ENCODE results near the gene NUP214.

NUP214 gene

GRCh38 chr9:131214876-131215275 is 89.5 kb downstream of the NUP214 start:
- TF ChIP-seq CTCF (IDR thresholded peaks at IDR 0.05; ENCODE audit: extremely low read depth, missing control alignments): no peak
- no peak for DNase-seq (ENCODE audit: low spot score)

DNA sequence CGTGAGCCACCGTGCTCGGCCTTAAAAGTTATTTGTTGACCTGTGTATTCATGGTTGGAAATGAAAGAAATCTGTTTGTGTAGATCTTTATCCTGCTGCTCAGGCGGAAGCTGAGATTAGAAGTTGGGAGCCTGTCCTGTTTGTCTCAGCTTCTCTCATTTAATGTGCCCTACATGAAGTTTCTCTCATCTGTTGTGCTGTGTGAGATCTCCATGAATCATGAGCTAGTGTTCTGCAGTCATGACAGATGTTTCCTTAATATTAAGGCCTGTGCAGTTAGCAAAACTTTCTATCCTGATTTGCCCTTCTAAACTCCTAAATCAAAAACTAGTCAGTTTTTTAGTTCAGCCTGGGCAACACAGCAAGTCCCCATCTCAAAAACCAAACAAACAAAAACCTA is 91.4 kb downstream of the NUP214 start:
- no peak for TF ChIP-seq CTCF (IDR thresholded peaks at IDR 0.05; ENCODE audit: extremely low read depth, missing control alignments)
- DNase-seq (ENCODE audit: low spot score): no peak

GRCh38 chr9:131217331-131218031 is 92.1 kb downstream of the NUP214 start:
- no peak for TF ChIP-seq CTCF (IDR thresholded peaks at IDR 0.05; ENCODE audit: extremely low read depth, missing control alignments)

DNA sequence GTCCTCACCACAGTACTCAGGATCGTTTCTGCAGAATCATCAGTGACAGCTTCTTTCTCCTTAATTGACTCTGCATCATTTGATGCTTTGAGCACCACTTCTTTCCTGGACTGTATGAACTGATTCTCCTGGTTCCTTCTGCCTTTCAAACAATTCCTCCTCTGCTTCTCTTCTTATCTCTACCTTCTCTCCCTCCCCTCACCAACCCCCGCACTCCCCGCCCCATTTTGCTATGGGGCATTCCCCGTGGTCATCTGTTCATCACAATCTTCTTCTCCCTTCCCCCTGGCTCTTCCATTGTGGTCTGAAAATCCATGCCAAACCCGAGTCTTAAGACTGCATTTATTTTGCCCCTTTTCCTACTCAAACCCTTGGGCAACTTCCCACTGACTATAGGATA is 93.0 kb downstream of the NUP214 start:
- no peak for DNase-seq (ENCODE audit: low spot score)

More at GRCh38 chr9:131217331-131218031, 92.1 kb downstream of the NUP214 start:
- no peak for DNase-seq (ENCODE audit: low spot score)

DNA sequence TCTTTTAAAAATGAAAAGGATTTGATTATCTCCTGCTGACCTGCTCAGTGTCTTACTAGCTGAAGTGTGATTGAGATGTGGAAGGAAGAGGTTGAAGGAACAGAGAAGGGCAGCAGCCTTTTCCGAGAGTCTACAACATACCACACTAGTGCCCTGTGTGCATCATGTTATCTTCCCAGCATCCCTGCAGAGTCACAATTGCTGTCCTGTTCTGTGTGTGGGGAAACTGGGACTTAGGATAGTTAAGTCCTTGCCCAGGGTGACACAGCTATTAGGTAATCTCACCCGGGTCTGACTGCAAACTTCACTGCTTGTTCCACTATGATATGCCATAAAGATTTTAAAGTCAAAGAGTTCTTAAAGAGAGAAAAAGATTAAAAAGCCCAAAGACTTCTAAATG is 95.1 kb downstream of the NUP214 start:
- no peak for TF ChIP-seq CTCF (IDR thresholded peaks at IDR 0.05; ENCODE audit: extremely low read depth, missing control alignments)
- no peak for DNase-seq (ENCODE audit: low spot score)

More for the DNA sequence above, 93.0 kb downstream of the NUP214 start:
- no peak for TF ChIP-seq CTCF (IDR thresholded peaks at IDR 0.05; ENCODE audit: extremely low read depth, missing control alignments)

DNA sequence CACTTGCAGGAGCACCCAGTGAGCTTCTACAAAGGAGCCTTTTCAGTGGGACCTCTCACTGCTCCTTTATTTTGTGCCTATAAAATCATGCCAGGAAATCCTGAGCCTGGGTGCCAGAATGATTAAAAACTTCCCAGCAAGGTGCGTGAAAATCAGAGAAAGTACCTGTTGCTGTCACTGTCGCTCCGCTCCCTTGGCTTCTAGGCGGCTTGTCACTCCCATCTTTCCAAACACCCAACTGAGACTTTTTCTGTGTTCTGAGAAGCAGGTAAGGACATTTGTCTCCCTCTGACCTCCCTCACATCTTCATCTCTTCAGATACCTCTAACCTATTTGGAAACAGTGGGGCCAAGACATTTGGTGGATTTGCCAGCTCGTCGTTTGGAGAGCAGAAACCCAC is 97.1 kb downstream of the NUP214 start:
- no peak for DNase-seq (ENCODE audit: low spot score)
- no peak for TF ChIP-seq CTCF (IDR thresholded peaks at IDR 0.05; ENCODE audit: extremely low read depth, missing control alignments)

DNA sequence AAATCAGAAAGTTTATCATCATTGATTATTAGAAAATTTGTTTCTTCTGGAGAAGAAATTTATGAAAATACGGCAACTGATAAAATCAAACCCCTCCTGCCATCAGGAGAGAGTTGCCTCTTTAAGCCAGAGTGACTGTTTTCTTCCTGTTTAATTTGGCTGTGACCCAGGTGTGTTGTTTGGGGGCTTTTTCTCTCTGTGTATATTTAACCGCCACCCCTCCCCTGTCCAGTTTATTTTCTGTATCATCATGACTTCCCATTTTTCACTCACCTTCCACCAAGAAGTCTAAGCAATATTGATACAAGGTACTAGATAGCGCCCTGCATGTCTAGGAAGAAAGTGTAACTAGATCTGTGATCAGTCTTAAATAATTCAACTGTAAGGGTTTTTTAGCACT is 100.8 kb downstream of the NUP214 start:
- no peak for TF ChIP-seq CTCF (IDR thresholded peaks at IDR 0.05; ENCODE audit: extremely low read depth, missing control alignments)
- DNase-seq (ENCODE audit: low spot score): no peak
